GM18511 (cell line): ENCODE measurements around the gene SLC38A10.

Experiments
- ATAC-seq: cut with Tn5 transposase; IDR thresholded peaks from one replicate; pipeline ENCODE4 v1.9.1; 2021; ENCODE audit warnings: mild to moderate bottlenecking, moderate library complexity; ENCODE audit not compliant: unreplicated experiment

The SLC38A10 gene

GRCh38 chr17:81299846-81300585 lies 4.9 kb upstream of the SLC38A10 start:
- no peak for ATAC-seq

GRCh38 chr17:81298991-81299738 lies 4.1 kb upstream of the SLC38A10 start:
- ATAC-seq: no peak

GRCh38 chr17:81298325-81298990 lies 3.4 kb upstream of the SLC38A10 start:
- no peak for ATAC-seq

DNA sequence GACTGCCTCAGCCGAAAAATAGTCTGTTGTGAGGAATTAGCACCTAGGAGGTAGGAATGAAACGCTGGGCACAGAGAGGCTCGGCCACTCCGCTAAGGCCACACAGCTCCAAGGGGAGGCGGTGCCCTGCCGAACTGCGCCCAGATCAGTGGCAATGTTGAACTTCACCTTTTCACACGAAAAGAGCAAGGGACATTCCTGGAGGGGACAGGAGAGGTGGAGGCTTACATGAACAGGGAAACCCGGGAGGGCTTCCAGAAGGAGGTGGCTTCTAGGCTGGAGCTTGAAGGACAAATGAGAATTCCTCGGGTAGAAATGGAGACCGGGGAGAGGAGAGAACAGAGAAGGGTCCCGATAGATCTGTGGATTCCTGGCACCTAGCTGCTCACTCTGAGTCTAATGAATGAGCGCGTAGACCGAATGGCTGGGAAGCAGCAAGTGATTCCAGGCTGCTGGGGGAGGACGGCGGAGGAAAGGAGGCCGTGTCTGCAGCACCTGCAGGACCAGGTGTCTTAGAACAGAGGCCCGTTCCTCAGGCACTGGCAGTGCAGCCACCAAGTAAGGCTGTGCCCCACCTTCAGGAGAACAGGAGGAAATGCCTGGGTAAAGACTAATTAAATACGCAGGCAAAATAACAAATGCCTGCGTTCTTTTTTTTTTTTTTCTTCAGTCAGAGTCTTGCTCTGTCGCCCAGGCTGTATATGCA lies 722 bp upstream of the SLC38A10 start:
- ATAC-seq: peak; percentile 24

- ATAC-seq: peak; percentile 18
Observed at GRCh38 chr17:81294512-81295030, 536 bp downstream of the SLC38A10 start.

DNA sequence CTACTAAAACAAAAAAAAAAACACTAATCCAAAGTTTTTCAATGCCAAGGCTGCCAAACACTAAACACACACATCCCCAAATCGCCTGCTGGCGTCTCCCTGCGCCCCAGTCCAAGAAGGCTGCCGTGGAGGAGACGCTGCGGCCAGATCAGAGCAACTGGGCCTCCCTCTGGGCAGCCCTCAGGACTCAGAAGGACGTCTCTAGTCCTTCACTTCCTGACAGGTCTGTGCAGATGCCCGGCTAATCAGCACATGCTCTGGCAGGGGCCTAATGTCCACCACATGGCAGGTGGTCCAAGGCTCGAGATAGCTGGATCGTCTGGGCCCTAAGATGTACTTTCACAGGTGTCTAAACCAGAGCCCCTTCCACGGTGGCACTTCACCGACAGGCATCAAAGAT lies 2.7 kb downstream of the SLC38A10 start:
- ATAC-seq: no peak

GRCh38 chr17:81291662-81292061 lies 3.4 kb downstream of the SLC38A10 start:
- no peak for ATAC-seq

GRCh38 chr17:81290230-81290629 lies 4.9 kb downstream of the SLC38A10 start:
- no peak for ATAC-seq

- no peak for ATAC-seq
Observed at GRCh38 chr17:81289627-81290026, 5.5 kb downstream of the SLC38A10 start.

DNA sequence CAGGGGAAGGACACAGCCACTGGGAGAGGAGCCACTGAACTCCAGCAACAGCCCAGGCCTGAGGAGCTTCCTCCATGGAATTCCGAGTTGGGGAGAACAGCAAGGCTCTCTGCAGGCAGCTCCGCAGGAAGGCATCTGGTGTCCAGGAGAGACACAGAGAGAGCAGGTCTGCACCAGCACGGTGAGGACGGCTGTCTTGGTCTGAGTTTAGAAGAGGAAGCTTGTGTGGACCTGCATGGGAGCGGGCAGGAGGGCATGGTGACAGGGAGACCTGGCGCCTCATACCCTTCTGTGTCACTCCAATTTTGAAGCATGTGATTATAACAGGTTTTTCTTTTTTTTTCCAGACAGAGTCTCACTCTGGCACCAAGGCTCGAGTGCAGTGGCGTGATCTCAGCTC lies 6.4 kb downstream of the SLC38A10 start:
- no peak for ATAC-seq

DNA sequence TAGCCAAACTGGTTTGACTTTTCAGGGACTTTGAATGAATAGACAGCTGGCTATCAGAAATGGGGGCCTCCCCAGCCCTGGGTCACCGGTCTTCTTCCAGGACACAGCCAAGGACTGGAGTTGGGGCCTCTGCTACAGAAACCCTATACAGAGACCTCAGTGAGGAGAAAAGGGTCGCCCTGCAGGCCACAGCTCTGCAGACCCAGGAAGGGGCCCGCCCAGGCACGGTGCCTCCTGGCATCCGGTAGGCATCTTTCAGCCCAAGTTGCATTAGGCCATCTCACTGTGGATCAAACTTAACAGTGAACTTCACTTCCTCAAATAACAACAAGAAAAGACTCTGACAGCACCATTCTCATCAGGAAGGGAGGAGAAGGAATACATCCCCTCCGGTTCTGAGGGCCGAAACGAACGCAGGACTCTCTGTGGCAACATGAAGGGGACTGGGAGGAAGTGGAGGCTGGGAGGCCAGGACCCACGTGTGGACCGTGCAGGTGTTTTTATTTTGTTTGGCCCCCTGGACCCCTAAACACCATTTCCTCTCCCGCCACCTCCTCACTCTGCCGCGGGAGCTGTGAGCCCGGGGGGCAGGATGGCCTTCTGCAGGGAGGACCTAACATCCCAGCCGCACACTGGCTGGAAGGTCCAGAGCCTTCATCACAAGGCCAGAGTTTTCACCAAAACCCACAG lies 7.2 kb downstream of the SLC38A10 start:
- ATAC-seq: no peak

- no peak for ATAC-seq
Observed at GRCh38 chr17:81287152-81287551, 8.0 kb downstream of the SLC38A10 start.

DNA sequence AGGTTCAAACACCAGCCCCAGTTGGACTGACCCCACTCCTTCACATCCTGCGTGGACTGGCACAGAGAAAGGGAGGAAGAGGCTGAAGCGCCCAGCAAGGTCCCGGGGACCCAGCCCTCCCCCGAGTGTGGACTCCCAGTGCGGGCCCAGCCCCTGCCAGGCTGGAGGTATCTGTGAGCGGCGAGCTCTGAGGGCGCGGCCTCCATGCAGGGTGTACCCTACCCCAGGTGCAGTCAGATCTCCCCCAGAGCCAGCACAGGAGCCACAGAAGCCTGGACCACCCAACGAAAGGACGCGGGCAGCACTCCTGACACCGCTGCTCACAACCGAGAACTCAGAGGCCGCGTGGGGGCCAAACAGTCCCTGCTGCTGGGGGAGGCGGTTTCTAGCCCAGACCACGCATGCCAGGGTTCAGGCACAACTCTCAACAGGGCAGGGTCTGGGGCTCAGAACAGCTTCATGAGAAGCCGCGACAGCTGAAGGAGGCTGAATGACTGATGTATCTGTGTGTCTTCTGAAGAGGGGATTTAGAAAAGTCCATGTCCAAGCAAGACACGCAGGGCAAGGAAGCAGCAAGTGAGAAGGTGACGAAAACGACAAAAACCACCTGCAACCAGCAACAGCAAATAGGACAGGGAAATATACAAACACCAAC lies 8.5 kb downstream of the SLC38A10 start:
- ATAC-seq: no peak

- ATAC-seq: no peak
Observed at GRCh38 chr17:81285894-81286293, 9.2 kb downstream of the SLC38A10 start.

DNA sequence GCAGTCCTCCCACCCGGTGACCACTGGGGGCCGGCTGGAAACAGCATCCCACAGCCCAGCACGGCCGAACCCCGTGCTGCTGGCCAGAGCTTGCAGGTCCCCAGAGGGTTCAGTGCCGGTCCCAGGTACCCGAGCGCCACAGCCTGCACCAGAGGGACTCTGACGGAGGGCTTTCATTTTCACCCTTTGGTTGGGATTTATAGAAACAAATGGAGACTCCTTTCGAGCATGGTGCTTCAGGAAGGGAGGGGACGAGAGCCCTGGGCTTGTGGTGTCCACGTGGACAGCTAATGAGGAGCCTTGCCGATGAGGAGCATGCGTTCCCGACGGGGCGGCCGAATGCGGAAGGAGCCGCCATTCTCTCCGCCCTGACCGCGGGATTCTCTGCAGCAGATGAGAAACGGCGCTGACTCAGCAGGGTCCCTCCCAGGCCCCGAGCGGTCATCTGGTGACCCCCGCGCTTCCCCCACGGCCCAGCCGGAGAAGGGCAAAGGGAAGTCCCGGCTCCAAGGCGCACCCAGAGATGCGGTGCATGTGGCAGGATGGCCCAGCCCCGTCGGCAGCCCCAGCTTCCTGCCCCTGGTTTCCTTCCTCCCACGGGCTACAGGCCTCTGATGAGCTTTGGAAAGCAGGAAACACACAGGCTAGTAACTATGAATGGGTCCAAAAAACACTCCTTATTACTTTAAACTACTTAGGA lies 9.8 kb downstream of the SLC38A10 start:
- ATAC-seq: no peak

GRCh38 chr17:81282876-81283275 lies 12.2 kb downstream of the SLC38A10 start:
- ATAC-seq: no peak

- ATAC-seq: no peak
Observed at GRCh38 chr17:81282141-81282540, 13.0 kb downstream of the SLC38A10 start.

DNA sequence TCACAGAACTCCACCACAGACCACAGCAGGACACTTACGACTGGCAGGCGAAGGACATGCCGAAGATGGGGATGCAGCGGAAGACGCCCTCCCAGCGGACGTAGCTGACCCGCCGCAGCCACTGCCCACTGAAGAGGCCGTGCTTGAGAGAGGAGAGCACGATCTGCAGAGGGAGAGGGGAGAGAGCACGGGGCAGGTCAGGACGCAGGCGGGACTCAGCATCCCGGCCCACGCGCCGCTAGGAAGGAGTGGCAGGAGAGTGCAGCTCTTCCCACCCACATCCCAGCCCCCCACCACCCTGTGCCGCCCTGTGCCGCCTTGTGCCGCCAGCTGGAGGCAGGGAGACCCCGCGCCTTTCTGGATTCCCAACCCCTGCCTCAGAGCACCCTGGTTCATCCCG lies 14.5 kb downstream of the SLC38A10 start:
- ATAC-seq: no peak
